Colonic mucosa (tissue), 4 donors: Measurements from ENCODE around the gene TMEM42. TPM values are rescaled to one million over a fixed set of nuclear protein-coding genes. Genes with fewer than 3 reads are reported as not detected.

Experiments used
- DNase-seq: peaks from one replicate; pipeline ENCODE4 v3.0.0-alpha.2; 2020
- H3K27ac ChIP-seq: fragments of 200-600 bp; one replicate; pipeline ENCODE4 v1.8.0; 2021
- H3K27me3 ChIP-seq: fragments of 200-600 bp; one replicate; pipeline ENCODE4 v1.8.0; 2021
- H3K36me3 ChIP-seq: fragments of 200-600 bp; one replicate; pipeline ENCODE4 v1.8.0; 2021
- H3K4me1 ChIP-seq: fragments of 200-600 bp; one replicate; pipeline ENCODE4 v1.8.0; 2021; ENCODE audit warnings: mild to moderate bottlenecking
- H3K4me3 ChIP-seq: fragments of 200-600 bp; one replicate; pipeline ENCODE4 v1.8.0; 2021
- H3K9ac ChIP-seq, 2 donors: one replicate each; pipeline ENCODE4 v1.7.0; 2013; ENCODE audit warnings: control low read depth in 2 of 2, low read depth in 2 of 2, low read length in 2 of 2
- H3K9me3 ChIP-seq: fragments of 200-600 bp; one replicate; pipeline ENCODE4 v1.8.0; 2021
- intact Hi-C: fragments of 100-400 bp; cut with DNase I; formaldehyde crosslinking; loops from one replicate; pipeline ENCODE4 v1.14.1; 2022
- total RNA-seq, 2 donors: library from RNA; stranded (reverse); fragmentation: NEBNext Ultra II Directional in 1 of 2; extraction: Animal tissue kit (Norgen Biotek cat#: 25700) in 1 of 2; gene quantifications; one replicate each; pipeline ENCODE4 v1.2.1, GENCODE V29; 2021
- TF ChIP-seq, protein P1 (sequence below): fragments of 200-600 bp; IDR thresholded peaks from one replicate; pipeline ENCODE4 v1.8.0; 2022; ENCODE audit warnings: antibody characterized with exemption, mild to moderate bottlenecking
- donor health status: healthy.
- donor health status: DM: no; HTN: no; CAD: no.
- donor health status: DM: no; HTN: no; CAD: no.

The TMEM42 gene
- total RNA-seq, 2 donors from 2014 or later: 7.3 to 10.0 TPM

DNA sequence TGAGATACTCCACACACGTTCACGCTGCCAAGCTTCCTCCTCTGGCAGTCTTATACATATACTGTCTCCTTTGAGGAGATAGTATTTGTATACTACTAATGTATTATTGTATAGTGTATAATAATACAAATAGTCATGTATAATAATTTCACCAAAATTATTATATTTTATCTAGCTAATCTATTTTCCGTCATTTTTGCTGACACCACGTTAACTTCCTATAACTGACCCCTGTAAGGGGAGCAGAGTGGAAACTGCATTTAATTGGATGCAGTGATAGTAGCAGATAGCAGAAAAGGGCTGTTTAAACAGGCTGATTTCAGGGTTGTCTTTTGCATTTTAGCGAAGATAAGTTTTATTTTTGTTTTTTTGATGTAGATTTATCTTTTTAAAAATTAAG, 30.5 kb upstream of the TMEM42 start:
- TF ChIP-seq, protein P1, sequence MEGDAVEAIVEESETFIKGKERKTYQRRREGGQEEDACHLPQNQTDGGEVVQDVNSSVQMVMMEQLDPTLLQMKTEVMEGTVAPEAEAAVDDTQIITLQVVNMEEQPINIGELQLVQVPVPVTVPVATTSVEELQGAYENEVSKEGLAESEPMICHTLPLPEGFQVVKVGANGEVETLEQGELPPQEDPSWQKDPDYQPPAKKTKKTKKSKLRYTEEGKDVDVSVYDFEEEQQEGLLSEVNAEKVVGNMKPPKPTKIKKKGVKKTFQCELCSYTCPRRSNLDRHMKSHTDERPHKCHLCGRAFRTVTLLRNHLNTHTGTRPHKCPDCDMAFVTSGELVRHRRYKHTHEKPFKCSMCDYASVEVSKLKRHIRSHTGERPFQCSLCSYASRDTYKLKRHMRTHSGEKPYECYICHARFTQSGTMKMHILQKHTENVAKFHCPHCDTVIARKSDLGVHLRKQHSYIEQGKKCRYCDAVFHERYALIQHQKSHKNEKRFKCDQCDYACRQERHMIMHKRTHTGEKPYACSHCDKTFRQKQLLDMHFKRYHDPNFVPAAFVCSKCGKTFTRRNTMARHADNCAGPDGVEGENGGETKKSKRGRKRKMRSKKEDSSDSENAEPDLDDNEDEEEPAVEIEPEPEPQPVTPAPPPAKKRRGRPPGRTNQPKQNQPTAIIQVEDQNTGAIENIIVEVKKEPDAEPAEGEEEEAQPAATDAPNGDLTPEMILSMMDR: no peak
- Histone ChIP-seq H3K9me3 (no peaks in the 10 kb centered on the region), H3K4me3 (no peak overlapping the region), H3K27ac (no peak overlapping the region), H3K27me3 (no peaks in the 10 kb centered on the region), H3K36me3 (no peaks in the 10 kb centered on the region), H3K9ac (no peak overlapping the region), H3K4me1 (no peaks in the 10 kb centered on the region)
- intact Hi-C loops: no loop called here
- no peak for DNase-seq

DNA sequence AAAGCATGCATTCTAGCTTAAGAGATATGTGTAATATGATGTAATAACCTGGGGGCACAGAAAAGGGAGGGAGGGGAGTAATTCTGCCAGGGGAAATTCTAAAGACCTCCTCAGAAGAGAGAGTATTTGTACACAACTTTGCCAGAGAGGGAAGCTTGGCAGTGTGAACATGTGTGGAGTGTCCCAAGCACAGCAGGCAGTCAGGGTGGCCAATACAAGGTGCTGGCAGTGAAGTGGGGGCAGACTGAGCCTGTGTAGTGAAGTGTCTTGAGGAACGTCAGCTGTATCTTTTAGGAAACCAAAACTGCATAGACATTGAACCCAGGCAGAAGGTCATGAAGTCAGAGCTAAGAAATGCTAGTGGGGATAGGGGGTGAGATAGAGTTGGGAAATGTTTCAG, 29.7 kb upstream of the TMEM42 start:
- intact Hi-C loops: no loop called here
- Histone ChIP-seq H3K4me3 (no peak overlapping the region), H3K27ac (no peak overlapping the region), H3K36me3 (no peaks in the 10 kb centered on the region), H3K27me3 (no peaks in the 10 kb centered on the region), H3K9ac (no peak overlapping the region), H3K9me3 (no peaks in the 10 kb centered on the region), H3K4me1 (no peaks in the 10 kb centered on the region)
- TF ChIP-seq, protein P1: no peak
- no peak for DNase-seq

DNA sequence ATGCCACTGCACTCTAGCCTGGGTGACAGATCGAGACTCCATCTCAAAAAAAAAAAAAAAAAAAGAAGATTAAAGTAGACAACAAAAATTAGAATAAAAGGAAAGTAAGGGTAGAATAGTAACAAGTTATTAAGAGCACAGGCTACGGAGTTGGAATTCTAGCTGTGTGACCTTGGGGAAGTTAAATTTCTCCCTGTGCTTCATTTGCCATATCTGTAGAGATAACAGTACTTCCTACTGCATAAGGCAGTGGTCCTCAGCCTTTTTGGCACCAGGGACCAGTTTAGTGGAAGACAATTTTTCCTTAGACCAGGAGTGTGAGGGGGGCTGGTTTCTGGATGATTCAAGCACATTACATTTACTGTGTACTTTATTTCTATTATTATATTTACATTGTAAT, 28.7 kb upstream of the TMEM42 start:
- no peaks in the 10 kb centered on the region for H3K9me3 ChIP-seq
- H3K27ac ChIP-seq: no peak overlapping the region
- no peaks in the 10 kb centered on the region for H3K27me3 ChIP-seq
- H3K4me1 ChIP-seq: no peaks in the 10 kb centered on the region
- H3K4me3 ChIP-seq: no peak overlapping the region
- no peaks in the 10 kb centered on the region for H3K36me3 ChIP-seq
- intact Hi-C loops: no loop called here
- TF ChIP-seq, protein P1: no peak
- H3K9ac ChIP-seq: no peak overlapping the region
- DNase-seq: no peak

DNA sequence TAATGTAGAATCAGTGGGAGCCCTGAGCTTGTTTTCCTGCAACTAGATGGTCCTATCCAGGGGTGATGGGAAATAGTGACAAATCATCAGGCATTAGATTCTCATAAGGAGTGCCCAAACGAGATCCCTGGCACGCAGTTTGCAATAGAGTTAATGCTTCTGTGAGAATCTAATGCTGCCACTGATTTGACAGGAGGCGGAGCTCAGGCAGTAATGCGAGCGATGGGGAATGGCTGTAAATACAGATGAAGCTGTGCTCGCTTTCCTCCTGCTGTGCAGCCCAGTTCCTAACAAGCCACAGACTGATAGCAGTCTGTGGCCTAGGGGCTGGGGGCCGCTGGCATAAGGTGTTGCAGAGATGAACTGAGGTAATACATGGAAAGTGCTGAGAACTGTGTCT, 28.3 kb upstream of the TMEM42 start:
- H3K9ac ChIP-seq: no peak overlapping the region
- H3K4me1 ChIP-seq: no peaks in the 10 kb centered on the region
- no peaks in the 10 kb centered on the region for H3K9me3 ChIP-seq
- DNase-seq: no peak
- no peaks in the 10 kb centered on the region for H3K36me3 ChIP-seq
- no peaks in the 10 kb centered on the region for H3K27me3 ChIP-seq
- intact Hi-C loops: no loop called here
- no peak overlapping the region for H3K4me3 ChIP-seq
- TF ChIP-seq, protein P1: no peak
- no peak overlapping the region for H3K27ac ChIP-seq

DNA sequence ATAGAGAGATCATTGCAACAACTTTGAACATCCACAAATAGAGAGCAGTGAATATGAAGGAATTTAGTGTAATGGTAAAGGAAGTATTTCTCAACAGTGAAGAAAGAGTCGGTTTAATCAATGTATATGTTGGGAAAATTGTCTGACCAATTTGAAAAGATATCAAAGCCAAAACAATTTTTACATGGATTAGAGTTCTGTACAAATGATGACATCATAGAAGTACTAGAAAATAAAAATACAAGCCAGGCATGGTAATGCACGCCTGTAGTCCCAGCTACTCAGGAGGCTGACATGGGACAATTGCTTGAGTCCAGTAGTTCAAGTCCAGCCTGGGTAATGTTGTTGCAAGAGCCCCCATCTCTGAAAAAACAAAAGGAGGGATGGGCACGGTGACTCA, 26.0 kb upstream of the TMEM42 start:
- Histone ChIP-seq H3K4me3 (no peak overlapping the region), H3K9me3 (no peaks in the 10 kb centered on the region), H3K27me3 (no peaks in the 10 kb centered on the region), H3K9ac (no peak overlapping the region), H3K27ac (no peak overlapping the region), H3K4me1 (no peaks in the 10 kb centered on the region), H3K36me3 (no peaks in the 10 kb centered on the region)
- TF ChIP-seq, protein P1: no peak
- DNase-seq: no peak
- intact Hi-C loops: no loop called here

DNA sequence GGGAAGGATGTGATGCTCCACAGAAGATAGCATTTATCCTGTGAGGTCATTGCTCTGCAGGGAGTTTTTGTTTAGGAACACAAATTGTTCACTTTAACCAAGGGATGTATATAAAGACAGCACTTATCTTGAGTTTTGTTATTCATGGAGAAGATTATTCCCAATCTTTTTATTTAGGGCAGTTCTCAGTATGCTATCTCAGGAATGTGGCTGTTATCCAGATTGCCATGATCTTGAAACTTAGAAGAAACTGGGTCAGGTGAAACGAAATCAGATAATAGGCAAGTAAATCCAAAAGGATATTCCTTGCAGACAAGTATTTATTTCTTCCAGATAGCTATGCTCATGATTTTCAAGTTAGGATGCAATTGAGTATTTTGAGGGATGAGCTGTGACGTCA, 19.3 kb upstream of the TMEM42 start:
- no peak overlapping the region for H3K27ac ChIP-seq
- TF ChIP-seq, protein P1: no peak
- H3K27me3 ChIP-seq: no peaks in the 10 kb centered on the region
- no peaks in the 10 kb centered on the region for H3K4me1 ChIP-seq
- H3K36me3 ChIP-seq: no peaks in the 10 kb centered on the region
- no peaks in the 10 kb centered on the region for H3K9me3 ChIP-seq
- DNase-seq: no peak
- no peak overlapping the region for H3K9ac ChIP-seq
- intact Hi-C loops: no loop called here
- H3K4me3 ChIP-seq: no peak overlapping the region
